Spleen (tissue), 11 donors: ENCODE data around the gene CCNL1. TPM values are rescaled to one million over a fixed set of nuclear protein-coding genes. Genes with fewer than 3 reads are reported as not detected.

Experiments
- DNase-seq: peaks from one replicate; pipeline ENCODE4 v3.0.0-alpha.2; 2020
- H3K27ac ChIP-seq, 8 donors: fragments of 200-600 bp; sonication (generic) in 7 of 8; 1 replicate in 4 of 8; 2 replicates in 4 of 8; pipeline versions ENCODE4 v1.5.0 to v1.8.0; 2016 to 2021; ENCODE audit warnings: inconsistent platforms in 4 of 8, mild to moderate bottlenecking in 4 of 8, moderate library complexity in 1 of 8
- H3K27me3 ChIP-seq, 7 donors: fragments of 200-600 bp; sonication (generic) in 6 of 7; replicated peaks in 1 of 7; 1 replicate in 4 of 7; 2 replicates in 3 of 7; pipeline versions ENCODE4 v1.5.0 to v1.8.0; 2016 to 2021; ENCODE audit warnings: inconsistent platforms in 3 of 7, mild to moderate bottlenecking in 1 of 7
- H3K36me3 ChIP-seq, 6 donors: fragments of 200-600 bp; sonication (generic) in 5 of 6; 1 replicate in 4 of 6; 2 replicates in 2 of 6; pipeline versions ENCODE4 v1.5.0 to v1.8.0; 2016 to 2021; ENCODE audit warnings: inconsistent platforms in 2 of 6
- H3K4me1 ChIP-seq, 6 donors: fragments of 200-600 bp; sonication (generic) in 5 of 6; 1 replicate in 3 of 6; 2 replicates in 3 of 6; pipeline versions ENCODE4 v1.5.0 to v1.8.0; 2016 to 2021; ENCODE audit warnings: inconsistent platforms in 3 of 6
- H3K4me3 ChIP-seq, 8 donors: fragments of 200-600 bp; sonication (generic) in 7 of 8; 1 replicate in 4 of 8; 2 replicates in 4 of 8; pipeline versions ENCODE4 v1.5.0 to v1.8.0; 2016 to 2021; ENCODE audit warnings: inconsistent platforms in 4 of 8, mild to moderate bottlenecking in 4 of 8, moderate library complexity in 2 of 8
- H3K9me3 ChIP-seq, 8 donors: fragments of 200-600 bp; sonication (generic) in 7 of 8; 1 replicate in 4 of 8; 2 replicates in 4 of 8; pipeline versions ENCODE4 v1.5.0 to v1.8.0; 2016 to 2021; ENCODE audit warnings: inconsistent platforms in 4 of 8
- POLR2A ChIP-seq, 3 donors: fragments of 450-650 bp; IDR thresholded peaks; one replicate each; pipeline ENCODE4 v1.5.1; 2017; ENCODE audit warnings: antibody characterized with exemption in 3 of 3, mild to moderate bottlenecking in 1 of 3
- POLR2AphosphoS5 ChIP-seq, 3 donors: sonication (generic); formaldehyde crosslinking; IDR thresholded peaks; one replicate each; pipeline ENCODE4 v1.5.1; 2017; ENCODE audit warnings: antibody characterized with exemption in 3 of 3
- WGBS, 5 donors: extraction: QIAGEN DNeasy Blood & Tissue Kit in 3 of 5; methylation state at CpG; one replicate each; pipeline versions ENCODE4 v1.1.5 to v1.1.7; 2013 to 2018; 5-methylcytosine and 5-hydroxymethylcytosine counted together
- intact Hi-C: fragments of 100-400 bp; cut with DNase I; formaldehyde crosslinking; loops from one replicate; pipeline ENCODE4 v1.15.0; 2023; ENCODE audit warnings: low total_unique reads
- polyA plus RNA-seq, 3 donors: library from polyadenylated mRNA; stranded (reverse); fragments of 200-250 nt; gene quantifications; one replicate each; pipeline ENCODE4 v1.2.1, GENCODE V29; 2013
- total RNA-seq, 7 donors: library from RNA; depleted of rRNA in 3 of 7; stranded (reverse); fragments of >200 nt in 3 of 7; fragmentation: NEBNext Ultra II Directional in 4 of 7; extraction: Animal tissue kit (Norgen Biotek cat#: 25700) in 4 of 7; gene quantifications; one replicate each; pipeline versions ENCODE4 v1.1.0 to v1.2.1, GENCODE V29; 2016 to 2021
- TF ChIP-seq, protein P1 (sequence below), 11 experiments: fragments of 200-600 bp in 7 of 11; fragments of 450-650 bp in 4 of 11; sonication (generic) in 4 of 11; IDR thresholded peaks in 8 of 11; conservative IDR thresholded peaks in 3 of 11; 1 replicate in 7 of 11; 2 replicates in 4 of 11; pipeline versions ENCODE4 v1.4.0 to v1.8.0; 2016 to 2021; ENCODE audit warnings: antibody characterized with exemption in 11 of 11, inconsistent platforms in 4 of 11, mild to moderate bottlenecking in 1 of 11
- donor health status: healthy with polysubstance abuse.
- donor health status: DM: no; HTN: no; CAD: no; lungs with moderate emphysema.
- donor health status: DM: no; HTN: no; CAD: no.
- donor health status: Bipolar disorder and iron deficiency.
- donor health status: healthy.
- donor health status: DM: no; HTN: no; CAD: no.
- donor health status: DM: yes; HTN: yes; CAD: no.

The CCNL1 gene
- total and polyA plus RNA-seq, 10 donors, result 76.9 to 405 (median 234) TPM

GRCh38 chr3:157152930-157153329 lies 7.0 kb downstream of the CCNL1 start:
- no peak for DNase-seq
- Histone ChIP-seq H3K9me3 (no peaks in the 10 kb centered on the region), H3K4me1 (peaks cover 39 to 97% (median 70%) of the 10 kb centered on the region in 6 donors), H3K36me3 (peaks cover 13 to 100% (median 96%) of the 10 kb centered on the region in 6 donors), H3K27me3 (no peaks in the 10 kb centered on the region), H3K27ac (peak overlapping the region in 1 of 8 donors; percentile 8), H3K4me3 (no peak overlapping the region)
- WGBS, 5 donors, result 83 to 95% (median 86%) methylated on average over 1 of the region's 1 CpG
- intact Hi-C loops, result no loop called here
- TF ChIP-seq, protein P1, sequence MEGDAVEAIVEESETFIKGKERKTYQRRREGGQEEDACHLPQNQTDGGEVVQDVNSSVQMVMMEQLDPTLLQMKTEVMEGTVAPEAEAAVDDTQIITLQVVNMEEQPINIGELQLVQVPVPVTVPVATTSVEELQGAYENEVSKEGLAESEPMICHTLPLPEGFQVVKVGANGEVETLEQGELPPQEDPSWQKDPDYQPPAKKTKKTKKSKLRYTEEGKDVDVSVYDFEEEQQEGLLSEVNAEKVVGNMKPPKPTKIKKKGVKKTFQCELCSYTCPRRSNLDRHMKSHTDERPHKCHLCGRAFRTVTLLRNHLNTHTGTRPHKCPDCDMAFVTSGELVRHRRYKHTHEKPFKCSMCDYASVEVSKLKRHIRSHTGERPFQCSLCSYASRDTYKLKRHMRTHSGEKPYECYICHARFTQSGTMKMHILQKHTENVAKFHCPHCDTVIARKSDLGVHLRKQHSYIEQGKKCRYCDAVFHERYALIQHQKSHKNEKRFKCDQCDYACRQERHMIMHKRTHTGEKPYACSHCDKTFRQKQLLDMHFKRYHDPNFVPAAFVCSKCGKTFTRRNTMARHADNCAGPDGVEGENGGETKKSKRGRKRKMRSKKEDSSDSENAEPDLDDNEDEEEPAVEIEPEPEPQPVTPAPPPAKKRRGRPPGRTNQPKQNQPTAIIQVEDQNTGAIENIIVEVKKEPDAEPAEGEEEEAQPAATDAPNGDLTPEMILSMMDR (IDR thresholded peaks at IDR 0.05 in 8 of 11, conservative IDR thresholded peaks at IDR 0.05 in 3 of 11), result no peak
- TF ChIP-seq POLR2AphosphoS5 (IDR thresholded peaks at IDR 0.05) (no peak), POLR2A (IDR thresholded peaks at IDR 0.05) (no peak)

DNA sequence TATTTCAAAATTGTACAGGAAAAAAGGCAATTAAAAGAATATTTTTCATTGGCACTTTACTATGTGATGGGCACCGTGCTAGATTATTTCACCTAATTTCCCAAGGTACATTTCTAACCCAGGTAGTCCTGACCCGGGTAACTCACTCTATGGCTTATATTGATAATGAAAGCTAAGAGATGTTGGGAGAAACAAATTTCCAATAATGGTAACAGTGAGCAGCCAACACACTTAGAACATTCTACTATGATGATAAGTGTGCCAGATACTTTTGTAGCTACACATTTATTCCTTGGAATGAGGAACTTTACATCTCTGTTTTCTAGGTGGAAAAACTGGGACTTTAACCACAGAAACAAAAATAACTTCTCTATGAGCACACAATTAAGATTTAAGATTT lies 7.5 kb downstream of the CCNL1 start:
- Histone ChIP-seq H3K36me3 (peaks cover 14 to 100% (median 97%) of the 10 kb centered on the region in 6 donors), H3K27me3 (no peaks in the 10 kb centered on the region), H3K9me3 (no peaks in the 10 kb centered on the region), H3K4me1 (peaks cover 34 to 95% (median 65%) of the 10 kb centered on the region in 6 donors), H3K4me3 (no peak overlapping the region), H3K27ac (peak overlapping the region in 2 of 8 donors; percentile 2 to 8)
- DNase-seq, result no peak
- TF ChIP-seq POLR2AphosphoS5 (IDR thresholded peaks at IDR 0.05), result no peak
- TF ChIP-seq, protein P1 (IDR thresholded peaks at IDR 0.05 in 8 of 11, conservative IDR thresholded peaks at IDR 0.05 in 3 of 11), result no peak
- TF ChIP-seq POLR2A (IDR thresholded peaks at IDR 0.05), result no peak
- intact Hi-C loops, result no loop called here
- 89 to 97% (median 93%) methylated on average over 2 of the region's 2 CpGs for WGBS, 5 donors

GRCh38 chr3:157151627-157152026 lies 8.3 kb downstream of the CCNL1 start:
- intact Hi-C loops, result no loop called here
- no peak for DNase-seq
- WGBS, 5 donors, result 81 to 89% (median 86%) methylated on average over 2 of the region's 2 CpGs
- peaks cover 28 to 87% (median 57%) of the 10 kb centered on the region in 6 donors for H3K4me1 ChIP-seq
- no peaks in the 10 kb centered on the region for H3K9me3 ChIP-seq
- H3K36me3 ChIP-seq, result peaks cover 16 to 100% (median 98%) of the 10 kb centered on the region in 6 donors
- no peak overlapping the region for H3K27ac ChIP-seq
- no peak overlapping the region for H3K4me3 ChIP-seq
- TF ChIP-seq POLR2A (IDR thresholded peaks at IDR 0.05), result no peak
- TF ChIP-seq, protein P1 (IDR thresholded peaks at IDR 0.05 in 8 of 11, conservative IDR thresholded peaks at IDR 0.05 in 3 of 11), result no peak
- peak in 1 of 3 donors; percentile 28 for TF ChIP-seq POLR2AphosphoS5 (IDR thresholded peaks at IDR 0.05)
- H3K27me3 ChIP-seq, result no peaks in the 10 kb centered on the region

DNA sequence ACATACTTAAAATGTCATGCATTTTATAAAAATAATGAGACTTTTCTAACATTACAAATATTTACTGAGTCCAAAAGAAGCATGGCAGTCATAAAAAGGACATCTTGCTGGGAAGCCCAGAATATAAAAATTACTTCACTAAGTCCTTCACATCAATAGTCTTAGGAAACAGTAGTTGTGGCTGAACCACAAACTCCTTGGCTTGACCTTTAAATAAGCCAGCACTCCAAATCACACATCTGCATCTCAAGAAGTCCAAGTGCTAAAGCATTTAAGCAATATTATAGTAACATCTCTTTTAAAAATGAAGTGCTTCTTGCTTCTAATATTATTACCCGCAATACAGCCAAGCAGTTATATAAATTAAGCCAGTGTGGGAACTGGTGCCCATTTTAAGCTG lies 8.8 kb downstream of the CCNL1 start:
- no peak for DNase-seq
- peaks cover 23 to 82% (median 52%) of the 10 kb centered on the region in 6 donors for H3K4me1 ChIP-seq
- H3K4me3 ChIP-seq, result no peak overlapping the region
- no peak overlapping the region for H3K27ac ChIP-seq
- no peaks in the 10 kb centered on the region for H3K27me3 ChIP-seq
- H3K9me3 ChIP-seq, result no peaks in the 10 kb centered on the region
- TF ChIP-seq POLR2AphosphoS5 (IDR thresholded peaks at IDR 0.05) (no peak), POLR2A (IDR thresholded peaks at IDR 0.05) (no peak)
- TF ChIP-seq, protein P1 (IDR thresholded peaks at IDR 0.05 in 8 of 11, conservative IDR thresholded peaks at IDR 0.05 in 3 of 11), result no peak
- WGBS, 5 donors, result 95 to 98% (median 97%) methylated on average over 1 of the region's 1 CpG
- intact Hi-C loops, result no loop called here
- peaks cover 16 to 100% (median 98%) of the 10 kb centered on the region in 6 donors for H3K36me3 ChIP-seq
